ENCODE results near the gene CEMIP.

DNA sequence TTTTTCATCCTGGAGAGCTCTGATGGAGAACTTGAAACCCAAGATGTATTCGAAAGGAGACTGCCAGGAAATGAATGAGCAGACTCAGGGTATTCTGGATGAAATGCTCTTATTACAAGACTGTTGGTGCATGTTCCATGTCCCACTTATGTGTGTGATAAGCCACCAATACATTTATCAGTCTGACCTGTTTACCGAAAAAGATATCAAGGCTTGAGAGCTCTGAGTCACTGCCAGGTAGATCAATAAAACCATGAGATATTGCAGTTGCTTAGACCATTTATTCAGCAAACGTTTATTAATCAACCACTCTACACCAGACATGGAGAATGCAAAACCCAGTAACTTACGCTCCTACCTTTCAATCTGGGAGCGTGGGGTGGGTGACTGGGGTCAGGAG, 17.2 kb downstream of the CEMIP start:
- TF ChIP-seq, protein P1, sequence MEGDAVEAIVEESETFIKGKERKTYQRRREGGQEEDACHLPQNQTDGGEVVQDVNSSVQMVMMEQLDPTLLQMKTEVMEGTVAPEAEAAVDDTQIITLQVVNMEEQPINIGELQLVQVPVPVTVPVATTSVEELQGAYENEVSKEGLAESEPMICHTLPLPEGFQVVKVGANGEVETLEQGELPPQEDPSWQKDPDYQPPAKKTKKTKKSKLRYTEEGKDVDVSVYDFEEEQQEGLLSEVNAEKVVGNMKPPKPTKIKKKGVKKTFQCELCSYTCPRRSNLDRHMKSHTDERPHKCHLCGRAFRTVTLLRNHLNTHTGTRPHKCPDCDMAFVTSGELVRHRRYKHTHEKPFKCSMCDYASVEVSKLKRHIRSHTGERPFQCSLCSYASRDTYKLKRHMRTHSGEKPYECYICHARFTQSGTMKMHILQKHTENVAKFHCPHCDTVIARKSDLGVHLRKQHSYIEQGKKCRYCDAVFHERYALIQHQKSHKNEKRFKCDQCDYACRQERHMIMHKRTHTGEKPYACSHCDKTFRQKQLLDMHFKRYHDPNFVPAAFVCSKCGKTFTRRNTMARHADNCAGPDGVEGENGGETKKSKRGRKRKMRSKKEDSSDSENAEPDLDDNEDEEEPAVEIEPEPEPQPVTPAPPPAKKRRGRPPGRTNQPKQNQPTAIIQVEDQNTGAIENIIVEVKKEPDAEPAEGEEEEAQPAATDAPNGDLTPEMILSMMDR (conservative IDR thresholded peaks at IDR 0.05; ENCODE audit: low read length) = no peak
- TF ChIP-seq EZH2phosphoT487 (IDR thresholded peaks at IDR 0.05; ENCODE audit: borderline replicate concordance) = no peak

Data from Loucy (cell line).